ENCODE data around the gene HAPSTR1. TPM values are rescaled to one million over a fixed set of nuclear protein-coding genes. Genes with fewer than 3 reads are reported as not detected.
A peak's percentile ranks its signal among the peaks of the same experiment; 100 is the strongest.

Gene HAPSTR1
- total and polyA plus RNA-seq, 2 of the 8 experiments (the other 6 are each of a cell fraction or from before 2014, with no cell fraction given) = 11.9 to 66.1 TPM

GRCh38 chr16:9092282-9092977 is 986 bp downstream of the HAPSTR1 start:
- H3K4me1 ChIP-seq (replicated peaks in 1 of 4; ENCODE audit: control insufficient read depth in 3 of 4, insufficient read depth in 4 of 4, low read length in 3 of 4) = peaks cover 0 to 11% (median 6%) of the 10 kb centered on the region in 4 experiments; a peak in 5 of 7 replicates
- H2BK15ac ChIP-seq (ENCODE audit: low read length) = no peak overlapping the region
- no peak overlapping the region for H4K5ac ChIP-seq (ENCODE audit: insufficient read length, low read depth, low read length)
- peak overlapping the region; percentile 87 for H2BK5ac ChIP-seq (ENCODE audit: low read depth, low read length)
- peak overlapping the region; percentile 96; the same call in 1 of the 2 replicates for H4K8ac ChIP-seq (ENCODE audit: extremely low read depth, insufficient read depth, low read length)
- H4K91ac ChIP-seq (replicated peaks; ENCODE audit: insufficient read length, low read length) = peak overlapping the region; percentile 89
- peak overlapping the region; percentile 91 for H3K27ac ChIP-seq (ENCODE audit: low read depth, low read length)
- H2BK120ac ChIP-seq (replicated peaks; ENCODE audit: low read depth, low read length) = no peak overlapping the region
- peaks cover 39 to 55% of the 10 kb centered on the region in 2 experiments for H3K79me2 ChIP-seq (ENCODE audit: control insufficient read depth in 1 of 2, insufficient read depth in 2 of 2, low read length in 2 of 2)
- FAIRE-seq = no peak
- H3K23me2 ChIP-seq (ENCODE audit: low read depth, low read length) = peaks cover 13% of the 10 kb centered on the region
- H3K79me1 ChIP-seq (ENCODE audit: low read depth, low read length) = no peaks in the 10 kb centered on the region; the same call in 1 of the 2 replicates
- H3K18ac ChIP-seq (ENCODE audit: extremely low read depth, low read length) = peak overlapping the region; percentile 57; the same call in 1 of the 2 replicates
- no peak overlapping the region for H2AFZ ChIP-seq (ENCODE audit: low read length)
- WGBS, 2 experiments (ENCODE audit: extremely low coverage in 1 of 2, insufficient coverage in 1 of 2, insufficient read length in 1 of 2, insufficient replicate concordance in 2 of 2, low coverage in 1 of 2, low lambda C conversion rate in 2 of 2, missing lambda C conversion rate in 1 of 2) = 2% methylated on average over 12 of the region's 64 CpGs; no CpG with 5 or more reads in 1 of the 2 experiments
- peak overlapping the region; percentile 6 for H3K4ac ChIP-seq (replicated peaks; ENCODE audit: insufficient read length, low read depth, low read length)
- H3K9ac ChIP-seq (replicated peaks in 1 of 4; ENCODE audit: extremely low read depth in 1 of 4, low read depth in 3 of 4, low read length in 3 of 4) = peak overlapping the region; percentile 93 to 99 (median 96)
- POLR2A ChIA-PET (ENCODE audit: partially characterized antibody) = interaction anchor here (0.6 to 5.6 kb wide), 23 partner anchors 10 to 226 kb away, joined by 3 to 72 read pairs (median 6); partner anchors contain the start of genes CARHSP1 and USP7
- H2BK20ac ChIP-seq (ENCODE audit: low read length) = no peak overlapping the region
- CTCF ChIA-PET (ENCODE audit: partially characterized antibody) = interaction anchor here (0.6 to 1.4 kb wide), 2 partner anchors 23 to 37 kb away, joined by 3 read pairs; no protein-coding TSS in a partner anchor
- peaks cover 18 to 21% of the 10 kb centered on the region in 2 experiments for H4K20me1 ChIP-seq (replicated peaks in 1 of 2; ENCODE audit: control insufficient read depth in 1 of 2, insufficient read depth in 2 of 2, low read length in 2 of 2)
- H3K14ac ChIP-seq (ENCODE audit: insufficient read length) = no peak overlapping the region
- peak in 1 of 2 experiments; percentile 75 for DNase-seq (ENCODE audit: low read depth in 1 of 2, low spot score in 2 of 2)
- H3K4me2 ChIP-seq (ENCODE audit: insufficient read depth in 1 of 2, low read depth in 2 of 2, low read length in 2 of 2) = peak overlapping the region; percentile 94 to 95
- H3K4me3 ChIP-seq (ENCODE audit: extremely low read depth in 1 of 4, insufficient read depth in 2 of 4, low read depth in 3 of 4, low read length in 4 of 4) = peak overlapping the region; percentile 85 to 97 (median 95)
- peaks cover 2 to 33% (median 3%) of the 10 kb centered on the region in 4 experiments; a peak in 4 of 8 replicates for H3K36me3 ChIP-seq (ENCODE audit: control insufficient read depth in 2 of 4, insufficient read depth in 4 of 4, low read length in 3 of 4)
- H3K27me3 ChIP-seq (replicated peaks in 1 of 4; ENCODE audit: control insufficient read depth in 3 of 4, extremely low read depth in 1 of 4, insufficient read depth in 3 of 4, low read length in 3 of 4) = no peaks in the 10 kb centered on the region
- H2AK5ac ChIP-seq (ENCODE audit: low read depth, low read length) = no peak overlapping the region
- H3K56ac ChIP-seq (replicated peaks; ENCODE audit: insufficient read length, low read depth, low read length) = peak overlapping the region; percentile 65
- H3K23ac ChIP-seq (ENCODE audit: insufficient read length) = no peak overlapping the region
- H2BK12ac ChIP-seq (ENCODE audit: low read depth, low read length) = no peak overlapping the region
- H3K9me3 ChIP-seq (ENCODE audit: insufficient read depth in 2 of 2, low read depth in 1 of 2, low read length in 1 of 2) = no peaks in the 10 kb centered on the region
- no peak for TF ChIP-seq JUND (IDR thresholded peaks at IDR 0.05; ENCODE audit: low read length)
- TF ChIP-seq TBP (IDR thresholded peaks at IDR 0.05; ENCODE audit: low read depth, low read length) = peak; percentile 37; the same call in 1 of the 2 replicates
- TF ChIP-seq ZNF274 (IDR thresholded peaks at IDR 0.05; ENCODE audit: borderline replicate concordance, extremely low read depth, low read length) = no peak
- no peak for TF ChIP-seq EZH2 (IDR thresholded peaks at IDR 0.05; ENCODE audit: low read depth, low read length, severe bottlenecking)
- TF ChIP-seq JUN (IDR thresholded peaks at IDR 0.05; ENCODE audit: low read depth, low read length) = no peak
- TF ChIP-seq MAFK (IDR thresholded peaks at IDR 0.05; ENCODE audit: low read depth, low read length) = no peak
- TF ChIP-seq KDM5A (IDR thresholded peaks at IDR 0.05; ENCODE audit: low read length) = peak; percentile 52; the same call in 1 of the 2 replicates
- no peak for TF ChIP-seq E2F6 (IDR thresholded peaks at IDR 0.05)
- TF ChIP-seq RXRA (IDR thresholded peaks at IDR 0.05; ENCODE audit: insufficient read depth, low read depth, low read length) = no peak
- TF ChIP-seq TCF12 (IDR thresholded peaks at IDR 0.05; ENCODE audit: low read depth, low read length) = no peak
- TF ChIP-seq RFX5 (IDR thresholded peaks at IDR 0.05; ENCODE audit: borderline replicate concordance, low read depth, low read length) = no peak

All from H1 (cell line).